Dermis lymphatic vessel endothelial cell (primary cell): ENCODE results near the gene TRABD2A. TPM values are rescaled to one million over a fixed set of nuclear protein-coding genes. Genes with fewer than 3 reads are reported as not detected.

Experiments used
- total RNA-seq: library from RNA; depleted of rRNA; stranded (reverse); fragments of >200 nt; gene quantifications from 2 replicates; pipeline ENCODE4 v1.2.1, GENCODE V29; 2014

Gene TRABD2A, protein sequence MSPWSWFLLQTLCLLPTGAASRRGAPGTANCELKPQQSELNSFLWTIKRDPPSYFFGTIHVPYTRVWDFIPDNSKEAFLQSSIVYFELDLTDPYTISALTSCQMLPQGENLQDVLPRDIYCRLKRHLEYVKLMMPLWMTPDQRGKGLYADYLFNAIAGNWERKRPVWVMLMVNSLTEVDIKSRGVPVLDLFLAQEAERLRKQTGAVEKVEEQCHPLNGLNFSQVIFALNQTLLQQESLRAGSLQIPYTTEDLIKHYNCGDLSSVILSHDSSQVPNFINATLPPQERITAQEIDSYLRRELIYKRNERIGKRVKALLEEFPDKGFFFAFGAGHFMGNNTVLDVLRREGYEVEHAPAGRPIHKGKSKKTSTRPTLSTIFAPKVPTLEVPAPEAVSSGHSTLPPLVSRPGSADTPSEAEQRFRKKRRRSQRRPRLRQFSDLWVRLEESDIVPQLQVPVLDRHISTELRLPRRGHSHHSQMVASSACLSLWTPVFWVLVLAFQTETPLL
- 0.17 and 0.98 TPM in 2 replicates for total RNA-seq

DNA sequence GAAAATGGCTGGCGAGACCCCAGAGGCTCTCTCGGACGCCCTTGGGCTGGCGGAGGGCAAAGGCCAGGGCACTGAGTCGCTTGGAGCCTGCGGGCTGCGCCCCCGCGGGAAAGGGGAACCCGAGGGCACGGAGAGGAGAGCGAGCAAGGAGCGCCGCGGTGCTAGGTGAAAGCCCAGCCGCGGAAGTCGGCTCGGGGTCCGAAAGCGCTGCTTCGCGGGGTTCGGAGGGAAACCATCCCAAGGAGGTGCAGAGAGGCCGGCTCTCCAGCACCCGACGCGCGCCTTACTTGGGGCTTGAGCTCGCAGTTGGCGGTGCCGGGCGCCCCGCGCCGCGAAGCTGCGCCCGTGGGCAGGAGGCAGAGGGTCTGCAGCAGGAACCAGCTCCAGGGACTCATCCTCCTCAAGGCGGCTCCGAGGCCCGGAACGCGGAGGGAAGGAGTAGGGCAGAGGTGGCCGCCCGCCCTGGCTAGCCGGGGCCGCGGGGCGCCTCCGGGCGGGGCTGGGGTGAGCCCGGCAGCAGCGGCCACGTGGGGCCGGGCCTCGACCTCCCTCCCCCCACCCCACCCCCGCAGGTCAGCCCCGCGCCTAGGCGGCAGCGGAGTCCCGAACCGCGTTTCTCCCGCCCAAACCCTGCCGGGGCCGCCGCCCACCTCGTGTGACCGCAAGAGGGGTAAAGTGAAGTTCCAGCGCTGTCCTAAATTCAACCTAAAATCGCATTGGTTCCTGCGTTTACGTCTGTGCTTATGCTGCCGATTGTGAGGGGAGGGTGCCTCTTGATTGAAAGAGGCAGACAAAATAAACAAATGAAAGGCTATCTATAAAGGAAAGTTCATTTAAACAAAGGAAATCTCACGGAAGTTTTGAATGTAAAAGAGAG, at the start of gene TRABD2A:
TSS of gene TRABD2A (minus strand) at position 440 of the 877 bp plus-strand sequence. CDS start at position 395, 45 bp downstream.

GRCh38 chr2:84905181-84906107, 24.6 kb upstream of the TRABD2A start, which contains the start of gene TMSB10:
Gene TMSB10, plus strand, starts transcription at chr2:84905656.

Other genes with a start within 250 kb of the TRABD2A start
- gene TMSB10, start 24.6 kb upstream of the TRABD2A start, total RNA-seq: 6,673 and 8,934 TPM in 2 replicates
- 63.8 and 68.2 TPM in 2 replicates for gene KCMF1, start 90.1 kb upstream of the TRABD2A start, total RNA-seq